OCI-LY7 (cell line): ENCODE measurements around the gene DNAL1.

ENCODE experiments used
- EZH2phosphoT487 ChIP-seq: fragments of 200-600 bp; sonication (generic); IDR thresholded peaks from 2 replicates; pipeline ENCODE4 v1.6.1; 2018; ENCODE audit warnings: low read depth, borderline replicate concordance, mild to moderate bottlenecking, mixed run types, antibody characterized with exemption, low read length, moderate library complexity, mixed read lengths
- TF ChIP-seq, protein P1 (sequence below): fragments of 200-600 bp; sonication (generic); conservative IDR thresholded peaks from 2 replicates; pipeline ENCODE4 v1.5.1; 2014; ENCODE audit warnings: mild to moderate bottlenecking, antibody characterized with exemption, low read length, moderate library complexity, mixed read lengths

DNA sequence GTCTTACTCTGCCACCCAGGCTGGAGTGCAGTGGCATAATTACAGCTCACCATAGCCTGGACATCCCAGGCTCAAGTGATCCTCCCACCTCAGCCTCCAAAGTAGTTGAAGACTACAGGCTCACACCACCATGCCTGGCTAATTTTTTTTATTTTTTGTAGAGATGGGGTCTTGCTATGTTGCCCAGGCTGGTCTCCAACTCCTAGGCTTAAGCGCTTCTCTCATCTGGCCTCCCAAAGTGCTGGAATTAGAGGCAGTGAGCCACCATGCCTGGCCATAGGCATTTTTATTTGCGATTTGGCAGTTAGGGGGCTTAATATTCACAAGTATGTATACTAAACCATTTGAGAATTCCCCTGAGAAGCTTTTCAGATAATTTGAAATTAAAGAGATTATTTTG, 50.3 kb downstream of the DNAL1 start:
- TF ChIP-seq, protein P1, sequence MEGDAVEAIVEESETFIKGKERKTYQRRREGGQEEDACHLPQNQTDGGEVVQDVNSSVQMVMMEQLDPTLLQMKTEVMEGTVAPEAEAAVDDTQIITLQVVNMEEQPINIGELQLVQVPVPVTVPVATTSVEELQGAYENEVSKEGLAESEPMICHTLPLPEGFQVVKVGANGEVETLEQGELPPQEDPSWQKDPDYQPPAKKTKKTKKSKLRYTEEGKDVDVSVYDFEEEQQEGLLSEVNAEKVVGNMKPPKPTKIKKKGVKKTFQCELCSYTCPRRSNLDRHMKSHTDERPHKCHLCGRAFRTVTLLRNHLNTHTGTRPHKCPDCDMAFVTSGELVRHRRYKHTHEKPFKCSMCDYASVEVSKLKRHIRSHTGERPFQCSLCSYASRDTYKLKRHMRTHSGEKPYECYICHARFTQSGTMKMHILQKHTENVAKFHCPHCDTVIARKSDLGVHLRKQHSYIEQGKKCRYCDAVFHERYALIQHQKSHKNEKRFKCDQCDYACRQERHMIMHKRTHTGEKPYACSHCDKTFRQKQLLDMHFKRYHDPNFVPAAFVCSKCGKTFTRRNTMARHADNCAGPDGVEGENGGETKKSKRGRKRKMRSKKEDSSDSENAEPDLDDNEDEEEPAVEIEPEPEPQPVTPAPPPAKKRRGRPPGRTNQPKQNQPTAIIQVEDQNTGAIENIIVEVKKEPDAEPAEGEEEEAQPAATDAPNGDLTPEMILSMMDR = no peak
- TF ChIP-seq EZH2phosphoT487 = no peak
